HG03159 (cell line): Measurements from ENCODE around the gene PDGFRB.
A peak's percentile ranks its signal among the peaks of the same experiment; 100 is the strongest.

Experiments used
- ATAC-seq: cut with Tn5 transposase; IDR thresholded peaks from one replicate; pipeline ENCODE4 v1.9.1; 2021; ENCODE audit warnings: mild to moderate bottlenecking, moderate library complexity; ENCODE audit not compliant: unreplicated experiment

The PDGFRB gene

GRCh38 chr5:150155258-150156026 lies at the start of gene PDGFRB:
TSS of gene PDGFRB (minus strand) at chr5:150155845. CDS start at chr5:150137047, 18,798 bp downstream.
- peak; percentile 58 for ATAC-seq

GRCh38 chr5:150204590-150204960 lies 48.9 kb upstream of the PDGFRB start:
- no peak for ATAC-seq

- no peak for ATAC-seq
These were observed 48.4 kb upstream of the PDGFRB start for GRCh38 chr5:150203832-150204589.

- ATAC-seq = no peak
These were observed 46.9 kb upstream of the PDGFRB start for GRCh38 chr5:150202501-150202900.

GRCh38 chr5:150197476-150197875 lies 41.8 kb upstream of the PDGFRB start:
- no peak for ATAC-seq

- ATAC-seq = no peak
These were observed 41.3 kb upstream of the PDGFRB start for GRCh38 chr5:150196986-150197385.

- no peak for ATAC-seq
These were observed 40.9 kb upstream of the PDGFRB start for GRCh38 chr5:150196514-150196913.

GRCh38 chr5:150195736-150196485 lies 40.3 kb upstream of the PDGFRB start:
- ATAC-seq = no peak

GRCh38 chr5:150192462-150192861 lies 36.8 kb upstream of the PDGFRB start:
- no peak for ATAC-seq

GRCh38 chr5:150190987-150191386 lies 35.3 kb upstream of the PDGFRB start:
- no peak for ATAC-seq

- ATAC-seq = no peak
These were observed 34.9 kb upstream of the PDGFRB start for GRCh38 chr5:150190503-150190979.

GRCh38 chr5:150189728-150190502 lies 34.3 kb upstream of the PDGFRB start, which contains the start of gene SLC6A7:
TSS of gene SLC6A7 (plus strand) at chr5:150190062. CDS start at chr5:150190328, 266 bp downstream.
- ATAC-seq = no peak

- no peak for ATAC-seq
These were observed 33.7 kb upstream of the PDGFRB start for GRCh38 chr5:150189326-150189725.

- no peak for ATAC-seq
These were observed 32.6 kb upstream of the PDGFRB start for GRCh38 chr5:150188146-150188842.

GRCh38 chr5:150186897-150187296 lies 31.3 kb upstream of the PDGFRB start:
- no peak for ATAC-seq

GRCh38 chr5:150186137-150186536 lies 30.5 kb upstream of the PDGFRB start:
- no peak for ATAC-seq

- no peak for ATAC-seq
These were observed 29.6 kb upstream of the PDGFRB start for GRCh38 chr5:150184990-150185912.

- ATAC-seq = no peak
These were observed 28.4 kb upstream of the PDGFRB start for GRCh38 chr5:150184006-150184405.

GRCh38 chr5:150183436-150183835 lies 27.8 kb upstream of the PDGFRB start:
- no peak for ATAC-seq
